Esophagus squamous epithelium (tissue), 4 donors: ENCODE data around the gene ANKRD44.

Experiments
- CTCF ChIP-seq, 6 experiments: fragments of 450-650 bp in 4 of 6; fragments of 200-600 bp in 2 of 6; sonication (generic) in 2 of 6; IDR thresholded peaks; one replicate each; pipeline ENCODE4 v1.5.1; 2016 to 2019; ENCODE audit warnings: antibody characterized with exemption in 6 of 6, mild to moderate bottlenecking in 4 of 6, moderate library complexity in 4 of 6
- POLR2A ChIP-seq, 4 donors: fragments of 450-650 bp; IDR thresholded peaks; one replicate each; pipeline ENCODE4 v1.6.1; 2017; ENCODE audit warnings: antibody characterized with exemption in 4 of 4, mild to moderate bottlenecking in 4 of 4, moderate library complexity in 3 of 4

DNA sequence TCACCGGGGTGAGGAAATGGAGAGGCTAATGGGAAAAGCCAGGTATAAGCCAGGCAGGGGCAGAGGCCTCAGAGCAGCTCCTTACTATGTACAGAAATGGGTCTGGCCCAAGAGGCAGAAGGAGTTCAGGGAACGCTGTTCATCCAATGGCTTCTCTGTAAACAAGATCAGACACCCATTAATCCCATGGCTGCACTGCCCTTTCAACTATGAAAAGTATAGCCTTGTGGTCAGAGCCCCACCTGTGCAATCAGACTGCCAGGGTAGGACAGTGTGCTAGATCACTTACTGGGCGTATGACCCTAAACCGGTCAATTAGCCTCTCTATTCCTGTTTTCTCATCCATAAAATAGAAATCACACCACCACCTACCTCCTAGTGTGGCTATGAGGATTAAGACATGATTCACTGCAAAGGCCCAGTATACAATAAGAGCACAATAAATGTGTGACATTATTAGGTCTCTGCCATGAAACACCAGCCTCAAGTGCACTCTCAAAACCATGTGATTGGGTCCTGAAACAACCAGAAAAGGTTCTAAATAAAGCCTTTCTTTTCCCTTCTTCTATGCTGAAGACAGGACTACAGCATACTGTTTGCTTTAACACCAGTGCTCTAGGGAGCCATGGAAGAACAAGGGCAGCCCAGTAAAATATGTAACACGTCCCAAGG is 4.4 kb downstream of the ANKRD44 start:
- no peak for TF ChIP-seq CTCF (IDR thresholded peaks at IDR 0.05)
- TF ChIP-seq POLR2A (IDR thresholded peaks at IDR 0.05): no peak
